Gastroesophageal sphincter (tissue), 4 donors: Measurements from ENCODE around the gene SEMA5B. TPM values are rescaled to one million over a fixed set of nuclear protein-coding genes. Genes with fewer than 3 reads are reported as not detected.

ENCODE experiments used
- ATAC-seq: fragments of 150-250 bp; one replicate; pipeline ENCODE4 v1.9.1; 2016; ENCODE audit warnings: mild to moderate bottlenecking, moderate library complexity
- H3K27ac ChIP-seq, 4 donors: fragments of 200-600 bp; sonication (generic) in 3 of 4; 1 replicate in 3 of 4; 2 replicates in 1 of 4; pipeline ENCODE4 v1.5.1; 2016 to 2019
- H3K27me3 ChIP-seq: fragments of 200-600 bp; sonication (generic); one replicate; pipeline ENCODE4 v1.5.1; 2019
- H3K36me3 ChIP-seq, 2 donors: fragments of 200-600 bp; sonication (generic); one replicate each; pipeline ENCODE4 v1.5.1; 2019; ENCODE audit warnings: control low read depth in 1 of 2
- H3K4me1 ChIP-seq, 3 donors: fragments of 200-600 bp; sonication (generic); 1 replicate in 2 of 3; 2 replicates in 1 of 3; pipeline ENCODE4 v1.5.1; 2016 to 2019; ENCODE audit warnings: control low read depth in 2 of 3
- H3K4me3 ChIP-seq, 2 donors: fragments of 200-600 bp; sonication (generic); one replicate each; pipeline ENCODE4 v1.5.1; 2019; ENCODE audit warnings: mild to moderate bottlenecking in 1 of 2, moderate library complexity in 1 of 2
- H3K9me3 ChIP-seq, 3 donors: fragments of 200-600 bp; sonication (generic); one replicate each; pipeline ENCODE4 v1.5.1; 2017 to 2019; ENCODE audit warnings: control low read depth in 2 of 3
- CTCF ChIP-seq, 4 experiments: fragments of 200-600 bp in 2 of 4; fragments of 450-650 bp in 2 of 4; sonication (generic) in 1 of 4; IDR thresholded peaks; one replicate each; pipeline ENCODE4 v1.5.1; 2017 to 2019; ENCODE audit warnings: antibody characterized with exemption in 4 of 4, mild to moderate bottlenecking in 2 of 4, moderate library complexity in 2 of 4
- EP300 ChIP-seq: sonication (generic); formaldehyde crosslinking; IDR thresholded peaks from one replicate; pipeline ENCODE4 v1.6.1; 2017; ENCODE audit warnings: antibody characterized with exemption, mild to moderate bottlenecking
- POLR2A ChIP-seq, 2 donors: fragments of 450-650 bp; IDR thresholded peaks; one replicate each; pipeline ENCODE4 v1.6.1; 2017; ENCODE audit warnings: antibody characterized with exemption in 2 of 2, mild to moderate bottlenecking in 2 of 2, moderate library complexity in 1 of 2
- POLR2AphosphoS5 ChIP-seq: sonication (generic); formaldehyde crosslinking; IDR thresholded peaks from one replicate; pipeline ENCODE4 v1.6.1; 2017; ENCODE audit warnings: antibody characterized with exemption
- WGBS, 2 donors: methylation state at CpG; one replicate each; pipeline ENCODE4 v1.1.5; 2018; ENCODE audit warnings: low coverage in 1 of 2; 5-methylcytosine and 5-hydroxymethylcytosine counted together
- total RNA-seq, 4 donors: library from RNA; depleted of rRNA; stranded (reverse); fragments of >200 nt; gene quantifications; one replicate each; pipeline ENCODE4 v1.1.0, GENCODE V29; 2016

SEMA5B gene
- total RNA-seq, 4 donors from 2014 or later: 0.31 to 0.69 (median 0.32) TPM; not detected in 1

- H3K4me3 ChIP-seq: no peak overlapping the region
- peaks cover 0 to 27% (median 12%) of the 10 kb centered on the region in 3 donors for H3K4me1 ChIP-seq
- WGBS, 2 donors: 80 to 85% methylated on average over 4 of the region's 20 CpGs
- no peak for ATAC-seq
- H3K9me3 ChIP-seq: no peaks in the 10 kb centered on the region
- H3K27me3 ChIP-seq: no peaks in the 10 kb centered on the region
- H3K27ac ChIP-seq: peak overlapping the region in 2 of 4 donors; percentile 30 to 43
- no peaks in the 10 kb centered on the region for H3K36me3 ChIP-seq
- TF ChIP-seq CTCF (IDR thresholded peaks at IDR 0.05) (no peak), EP300 (no peak), POLR2A (IDR thresholded peaks at IDR 0.05) (no peak), POLR2AphosphoS5 (no peak)
Observed at GRCh38 chr3:122955916-122956692, 71.5 kb downstream of the SEMA5B start.

GRCh38 chr3:122952520-122952919 is 75.0 kb downstream of the SEMA5B start:
- Histone ChIP-seq H3K27ac (no peak overlapping the region), H3K4me1 (peaks cover 0 to 18% (median 6%) of the 10 kb centered on the region in 3 donors), H3K9me3 (no peaks in the 10 kb centered on the region), H3K4me3 (no peak overlapping the region), H3K27me3 (no peaks in the 10 kb centered on the region), H3K36me3 (no peaks in the 10 kb centered on the region)
- TF ChIP-seq POLR2A (IDR thresholded peaks at IDR 0.05): no peak
- no peak for TF ChIP-seq EP300
- no peak for TF ChIP-seq POLR2AphosphoS5
- no peak for TF ChIP-seq CTCF (IDR thresholded peaks at IDR 0.05)
- ATAC-seq: peak; percentile 38
- 51 to 67% methylated on average over 1 to 2 of the region's 3 CpGs for WGBS, 2 donors

GRCh38 chr3:122948408-122948807 is 79.2 kb downstream of the SEMA5B start:
- Histone ChIP-seq H3K36me3 (no peaks in the 10 kb centered on the region), H3K27me3 (no peaks in the 10 kb centered on the region), H3K9me3 (no peaks in the 10 kb centered on the region), H3K4me3 (no peak overlapping the region), H3K4me1 (peaks cover 0 to 9% (median 4%) of the 10 kb centered on the region in 3 donors), H3K27ac (no peak overlapping the region)
- ATAC-seq: no peak
- TF ChIP-seq EP300: no peak
- TF ChIP-seq POLR2AphosphoS5: no peak
- TF ChIP-seq POLR2A (IDR thresholded peaks at IDR 0.05): no peak
- no peak for TF ChIP-seq CTCF (IDR thresholded peaks at IDR 0.05)
- WGBS, 2 donors: 67% methylated on average over 2 of the region's 7 CpGs; no CpG with 5 or more reads in 1 of the 2 donors

- Histone ChIP-seq H3K27me3 (no peaks in the 10 kb centered on the region), H3K27ac (no peak overlapping the region), H3K4me1 (peaks cover 0 to 14% (median 2%) of the 10 kb centered on the region in 3 donors), H3K9me3 (no peaks in the 10 kb centered on the region), H3K36me3 (no peaks in the 10 kb centered on the region), H3K4me3 (no peak overlapping the region)
- 36 to 100% methylated on average over 1 of the region's 2 CpGs for WGBS, 2 donors
- no peak for ATAC-seq
- TF ChIP-seq EP300 (no peak), CTCF (IDR thresholded peaks at IDR 0.05) (no peak), POLR2AphosphoS5 (no peak), POLR2A (IDR thresholded peaks at IDR 0.05) (no peak)
Observed at GRCh38 chr3:122947738-122948137, 79.8 kb downstream of the SEMA5B start.

- H3K27ac ChIP-seq: no peak overlapping the region
- H3K36me3 ChIP-seq: no peaks in the 10 kb centered on the region
- H3K9me3 ChIP-seq: no peaks in the 10 kb centered on the region
- peaks cover 0 to 14% (median 0%) of the 10 kb centered on the region in 3 donors for H3K4me1 ChIP-seq
- no peak for ATAC-seq
- H3K4me3 ChIP-seq: no peak overlapping the region
- 83 to 100% methylated on average over 1 to 2 of the region's 7 CpGs for WGBS, 2 donors
- H3K27me3 ChIP-seq: no peaks in the 10 kb centered on the region
- TF ChIP-seq POLR2AphosphoS5 (no peak), CTCF (IDR thresholded peaks at IDR 0.05) (no peak), EP300 (no peak)
Observed at GRCh38 chr3:122947196-122947595, 80.4 kb downstream of the SEMA5B start.
